GM23248 (cell line): ENCODE results near the gene KIFC3.

Source experiments
- EZH2 ChIP-seq: fragments of 200-600 bp; sonication (generic); IDR thresholded peaks from 2 replicates; pipeline ENCODE4 v1.6.1; 2018; ENCODE audit warnings: antibody characterized with exemption, mild to moderate bottlenecking; ENCODE audit not compliant: insufficient read depth, poor library complexity, severe bottlenecking
- EZH2phosphoT487 ChIP-seq: fragments of 200-600 bp; sonication (generic); IDR thresholded peaks from 2 replicates; pipeline ENCODE4 v1.6.1; 2018; ENCODE audit warnings: antibody characterized with exemption, moderate library complexity, mild to moderate bottlenecking, low read depth; ENCODE audit not compliant: insufficient read depth

DNA sequence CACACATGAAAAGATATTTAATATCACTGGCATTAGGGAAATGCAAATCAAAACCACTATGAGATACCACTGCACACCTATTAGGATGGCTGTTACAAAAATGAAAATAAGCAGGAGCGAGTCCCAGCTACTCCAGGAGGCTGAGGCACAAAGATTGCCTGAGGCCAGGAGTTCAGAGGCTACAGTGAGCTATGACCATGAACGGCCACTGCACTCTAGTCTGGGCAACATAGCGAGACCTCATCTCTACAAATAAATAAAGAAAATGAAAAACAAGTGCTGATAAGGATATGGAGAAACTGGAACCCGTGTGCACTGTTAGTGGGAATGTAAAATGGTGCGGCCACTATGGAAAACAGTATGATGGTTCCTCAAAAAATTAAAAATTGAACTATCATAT, 23.6 kb downstream of the KIFC3 start:
- TF ChIP-seq EZH2 = no peak
- TF ChIP-seq EZH2phosphoT487 = no peak
